K562 (cell line): Measurements from ENCODE around the gene VPS11. TPM values are rescaled to one million over a fixed set of nuclear protein-coding genes. Genes with fewer than 3 reads are reported as not detected.

Source experiments
- FOXJ2 ChIP-seq: fragments of 200-800 bp; sonication (Bioruptor generic); IDR thresholded peaks from 2 replicates; pipeline ENCODE4 v1.6.1; 2016; ENCODE audit warnings: missing genetic modification characterization, missing compliant biosample characterization
- FUS ChIP-seq: fragments of 200-400 bp; formaldehyde crosslinking; optimal IDR thresholded peaks from 2 replicates; pipeline ENCODE3; 2017; ENCODE audit warnings: low read depth, low read length
- MAZ ChIP-seq, 2 experiments: fragments of 450-650 bp in 1 of 2; sonication (generic) in 1 of 2; formaldehyde crosslinking; IDR thresholded peaks in 1 of 2; conservative IDR thresholded peaks in 1 of 2; 2 replicates each; pipeline versions ENCODE4 v1.4.0 to v1.5.0; 2020; ENCODE audit warnings: mild to moderate bottlenecking in 1 of 2, missing genetic modification reagents in 1 of 2
- MTA3 ChIP-seq: fragments of 450-650 bp; formaldehyde crosslinking; IDR thresholded peaks from 2 replicates; pipeline ENCODE4 v1.6.1; 2017; ENCODE audit warnings: mild to moderate bottlenecking, borderline replicate concordance
- NUFIP1 ChIP-seq: fragments of 450-650 bp; IDR thresholded peaks from 2 replicates; pipeline ENCODE4 v1.6.1; 2018; ENCODE audit not compliant: partially characterized antibody
- RBFOX2 ChIP-seq: fragments of 200-400 bp; formaldehyde crosslinking; IDR thresholded peaks from 2 replicates; pipeline ENCODE4 v1.6.1; 2017; ENCODE audit warnings: low read depth, mild to moderate bottlenecking, low read length, moderate library complexity
- SIN3A ChIP-seq, 2 experiments: fragments of 150-350 bp in 1 of 2; IDR thresholded peaks; 2 replicates each; pipeline ENCODE4 v1.6.1; 2011 to 2016; ENCODE audit warnings: borderline replicate concordance in 2 of 2, low read depth in 2 of 2, low read length in 2 of 2, mild to moderate bottlenecking in 2 of 2, moderate library complexity in 2 of 2; ENCODE audit not compliant: control insufficient read depth in 1 of 2
- TEAD1 ChIP-seq, 2 experiments: fragments of 450-650 bp in 1 of 2; sonication (generic) in 1 of 2; formaldehyde crosslinking; IDR thresholded peaks; 2 replicates each; pipeline versions ENCODE4 v1.4.0 to v1.8.0; 2020 to 2022; ENCODE audit warnings: mild to moderate bottlenecking in 2 of 2, missing genetic modification reagents in 1 of 2
- ZC3H4 ChIP-seq: sonication (generic); formaldehyde crosslinking; IDR thresholded peaks from 2 replicates; pipeline ENCODE4 v1.9.0; 2021; ENCODE audit warnings: missing genetic modification reagents, borderline replicate concordance
- ZNF324 ChIP-seq: fragments of 250-450 bp; sonication (Bioruptor Pico); IDR thresholded peaks from 2 replicates; pipeline ENCODE4 v1.4.0; 2020; ENCODE audit warnings: mild to moderate bottlenecking
- ZNF431 ChIP-seq: sonication (generic); formaldehyde crosslinking; IDR thresholded peaks from 2 replicates; pipeline ENCODE4 v1.8.0; 2022; ENCODE audit warnings: mild to moderate bottlenecking, missing genetic modification reagents
- polyA plus RNA-seq, 8 experiments: library from polyadenylated mRNA; depleted of rRNA in 4 of 8; stranded (reverse) in 5 of 8; unstranded in 3 of 8; fragments of >200 nt; fragmentation: Nextera tagmentation in 2 of 8; fragmentation: Illumina TruSeq in 1 of 8; extraction: Ambion mirVana in 2 of 8; extraction: Trizol in 1 of 8; gene quantifications; 2 replicates each; pipeline versions ENCODE4 v1.2.1 to v1.2.3, GENCODE V29; 2011 to 2014; ENCODE audit warnings: inconsistent platforms in 1 of 8, missing spikeins in 1 of 8
- total RNA-seq, 7 experiments: library from RNA; depleted of rRNA in 6 of 7; stranded (reverse); fragments of >200 nt in 6 of 7; fragmentation: Illumina TruSeq in 2 of 7; extraction: Trizol in 2 of 7; gene quantifications; 2 replicates each; pipeline versions ENCODE4 v1.2.1 to v1.2.3, GENCODE V29; 2011 to 2021; ENCODE audit warnings: low replicate concordance in 1 of 7

VPS11 gene
- total and polyA plus RNA-seq, 9 of the 15 experiments (the other 6 are each of a cell fraction or from before 2014, with no cell fraction given) = 14.1 to 35.5 (median 27.5) TPM

DNA sequence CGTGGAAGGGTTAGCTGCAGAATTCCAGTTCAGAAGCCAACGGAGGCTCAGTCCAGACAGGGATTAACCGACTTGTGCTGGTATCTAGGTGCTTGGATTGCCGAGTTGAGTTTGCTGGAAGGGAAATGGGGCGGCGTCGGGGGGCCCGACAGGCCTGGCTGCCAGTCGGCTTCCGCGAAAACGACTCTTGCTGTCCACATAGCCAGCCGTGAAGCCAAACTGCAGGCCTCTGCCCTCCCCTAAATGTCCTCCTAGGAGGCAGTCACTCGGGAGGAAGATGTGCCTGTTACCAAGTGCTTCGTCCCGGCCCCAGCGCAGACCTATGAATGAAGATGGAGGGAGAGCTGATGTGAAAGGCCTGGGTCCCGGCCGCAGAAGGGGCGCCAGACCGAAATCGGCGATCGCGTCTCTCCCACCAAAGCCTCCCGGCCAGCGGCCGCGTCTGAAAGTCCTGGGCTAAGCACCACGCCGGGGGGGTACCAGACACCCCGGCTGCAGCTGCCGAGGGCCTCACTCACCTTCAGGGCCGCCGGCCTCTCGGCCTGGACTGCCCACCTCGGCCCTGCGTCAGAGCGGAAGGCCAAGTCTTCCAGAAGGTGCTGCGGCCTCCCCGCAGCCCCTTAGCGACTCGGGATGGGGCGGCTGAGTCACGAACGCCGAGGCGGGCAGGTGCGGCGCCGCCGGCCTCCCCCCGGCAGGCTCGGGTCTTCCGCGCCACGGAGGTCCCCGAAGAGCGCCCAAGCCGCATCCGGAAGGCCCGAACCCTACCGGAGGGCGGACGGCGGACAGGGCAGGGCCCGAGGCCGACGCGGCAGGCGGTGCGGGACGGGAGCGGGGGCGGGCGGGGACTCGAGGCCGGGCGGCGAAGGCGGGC lies 26.6 kb downstream of the VPS11 start (continued):
- peak; percentile 20 to 23; a peak in 1 of 4 replicates for TF ChIP-seq SIN3A (IDR thresholded peaks at IDR 0.05; ENCODE audit: borderline replicate concordance in 2 of 2, control insufficient read depth in 1 of 2, low read depth in 2 of 2, low read length in 2 of 2)
- peak; percentile 87 for TF ChIP-seq RBFOX2
- TF ChIP-seq FOXJ2 = 0 out of 2 replicates have a peak, but pooled peaks have one; percentile 11
- TF ChIP-seq MAZ (CRISPR knock-in tag; conservative IDR thresholded peaks at IDR 0.05 in 1 of 2, IDR thresholded peaks at IDR 0.05 in 1 of 2) = 0 out of 4 replicates have a peak, but pooled peaks of 1 of the 2 experiments have one; percentile 16
- TF ChIP-seq ZNF324 (CRISPR knock-in tag) = peak; percentile 37; the same call in 1 of the 2 replicates
- no peak for TF ChIP-seq NUFIP1
- TF ChIP-seq FUS = peak; percentile 98
- TF ChIP-seq TEAD1 (CRISPR knock-in tag; IDR thresholded peaks at IDR 0.05) = peak; percentile 11 to 52; a peak in 2 of 4 replicates
- TF ChIP-seq ZNF431 (CRISPR knock-in tag) = peak; percentile 35; the same call in 1 of the 2 replicates
- peak; percentile 69 for TF ChIP-seq MTA3
- TF ChIP-seq ZC3H4 (CRISPR knock-in tag) = no peak; the same call in 1 of the 2 replicates
- TF ChIP-seq, all 486 proteins: peak for 78
